EH (cell line): ENCODE measurements around the gene GNAO1.

ENCODE experiments used
- DNase-seq: peaks from one replicate; pipeline ENCODE4 v3.0.0-alpha.2; 2015; ENCODE audit warnings: low read depth

GNAO1 gene

DNA sequence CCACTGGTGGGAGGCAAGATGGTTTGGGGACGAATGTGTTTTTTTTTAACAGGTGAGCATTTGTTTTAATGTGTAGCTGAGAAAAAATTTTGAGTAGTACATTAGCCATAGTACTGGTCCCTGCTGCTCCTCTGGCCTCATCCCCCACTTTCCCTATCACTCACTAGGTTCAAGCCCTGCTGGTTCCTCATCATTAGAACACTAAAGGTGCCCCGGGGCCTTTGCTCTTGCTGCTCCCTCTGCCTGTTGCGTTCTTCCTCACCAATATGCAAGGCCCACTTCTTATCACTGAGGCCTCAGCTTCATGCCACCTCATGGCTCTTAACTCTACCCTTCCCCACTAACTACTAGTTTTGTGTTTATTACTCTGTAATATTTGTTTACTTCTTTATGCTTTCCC is 74.5 kb downstream of the GNAO1 start:
- DNase-seq: no peak

DNA sequence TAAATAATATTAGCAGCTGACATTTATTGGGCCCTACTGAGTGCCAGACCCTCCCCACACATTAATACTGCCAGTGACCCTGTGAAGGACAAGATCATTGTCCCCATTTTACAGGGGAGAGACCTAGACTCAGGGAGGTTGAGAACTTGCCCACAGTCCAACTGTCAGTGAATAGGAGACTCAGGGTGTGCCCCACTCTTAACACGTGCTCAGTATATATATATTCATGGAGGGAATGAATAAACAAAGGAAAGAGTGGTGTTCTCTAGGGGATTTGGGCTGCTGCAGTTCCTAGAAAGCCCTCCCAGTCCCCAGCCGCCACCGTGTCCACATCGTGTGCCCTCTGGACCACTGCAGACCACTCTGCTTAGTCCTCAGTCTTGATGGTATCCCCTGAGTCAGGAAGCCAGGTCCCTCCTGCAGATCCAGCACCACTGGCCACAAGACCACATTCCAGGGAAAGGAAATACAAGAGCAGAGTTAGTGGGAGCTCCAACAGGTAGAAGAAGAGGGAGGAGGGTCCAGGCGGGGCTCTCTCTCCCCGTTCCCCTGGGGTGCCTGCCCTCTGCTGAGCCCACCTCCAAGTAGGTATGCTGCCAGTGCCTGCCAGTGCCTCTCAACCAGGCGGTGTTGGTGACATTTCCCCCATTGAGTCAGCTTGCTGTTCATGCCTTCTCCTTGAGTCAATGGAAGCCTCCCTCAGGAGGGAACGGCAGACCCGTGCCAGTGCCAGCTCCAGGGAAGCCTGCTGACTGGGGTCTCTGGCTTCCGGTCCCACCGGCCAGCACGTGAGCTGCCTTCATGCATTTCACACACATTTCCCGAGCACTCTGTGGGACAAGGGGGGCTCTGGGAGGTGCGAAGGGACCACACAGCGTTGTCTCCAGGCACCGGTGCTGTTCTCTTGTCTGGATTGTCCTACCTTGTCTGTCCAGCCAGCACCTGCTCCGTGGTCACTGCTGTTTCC is 75.6 kb downstream of the GNAO1 start:
- DNase-seq: no peak

DNA sequence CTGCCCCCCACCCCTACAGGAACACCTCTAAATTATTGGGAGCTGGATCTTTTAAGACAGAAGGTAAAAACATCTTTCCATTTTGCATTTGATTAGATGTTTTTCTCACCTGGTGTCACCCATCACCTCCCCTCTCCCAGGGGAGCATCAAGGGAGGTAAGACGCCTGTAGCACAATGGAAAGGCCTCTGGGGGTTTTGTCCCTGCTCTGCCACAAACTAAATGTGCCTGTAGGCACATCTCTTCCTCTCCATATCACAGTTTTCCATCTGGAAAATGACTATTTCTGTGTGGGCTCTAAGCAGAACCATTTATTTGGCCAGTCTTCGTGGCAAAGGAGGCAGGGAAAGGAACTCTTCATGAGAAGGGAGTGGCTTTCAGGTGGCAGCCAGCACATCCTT is 76.6 kb downstream of the GNAO1 start:
- no peak for DNase-seq

DNA sequence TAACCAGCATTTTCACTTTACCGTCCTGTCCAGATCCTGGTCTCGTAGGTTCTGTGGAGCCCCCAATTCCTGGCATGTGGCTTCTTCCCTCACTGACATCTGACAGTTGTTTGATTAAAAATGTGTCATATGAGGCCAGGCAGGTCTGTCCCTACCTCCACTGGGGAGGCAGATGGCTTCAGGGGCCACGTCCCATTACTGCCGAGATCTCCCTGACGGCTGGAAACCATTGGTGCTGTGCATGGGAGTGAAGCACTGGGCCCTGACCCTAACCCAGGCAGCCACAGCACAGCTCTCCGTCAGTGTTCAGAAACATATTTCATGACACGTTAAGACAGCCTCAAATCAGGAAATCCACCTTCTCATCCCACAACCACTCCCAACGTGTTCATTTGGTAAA is 77.5 kb downstream of the GNAO1 start:
- no peak for DNase-seq

DNA sequence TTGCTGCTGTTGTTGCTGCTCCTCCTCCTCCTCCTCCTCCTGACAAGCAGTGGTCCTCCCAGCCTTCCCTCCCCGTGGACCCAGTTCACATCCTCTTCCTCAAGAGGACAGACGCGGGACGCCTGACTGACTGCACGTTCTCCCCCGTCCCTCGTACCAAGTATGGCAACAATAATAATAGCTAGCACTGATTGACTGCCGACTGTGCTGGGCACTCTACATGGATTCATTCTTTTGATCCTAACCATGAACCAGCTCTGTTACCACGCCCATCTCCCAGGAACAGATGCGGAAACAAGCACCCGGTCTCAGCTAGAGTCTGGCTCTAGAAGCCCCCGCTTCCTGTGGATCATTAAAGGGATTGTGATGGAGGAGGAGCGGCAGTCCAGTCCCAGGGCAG is 78.0 kb downstream of the GNAO1 start:
- DNase-seq: no peak

DNA sequence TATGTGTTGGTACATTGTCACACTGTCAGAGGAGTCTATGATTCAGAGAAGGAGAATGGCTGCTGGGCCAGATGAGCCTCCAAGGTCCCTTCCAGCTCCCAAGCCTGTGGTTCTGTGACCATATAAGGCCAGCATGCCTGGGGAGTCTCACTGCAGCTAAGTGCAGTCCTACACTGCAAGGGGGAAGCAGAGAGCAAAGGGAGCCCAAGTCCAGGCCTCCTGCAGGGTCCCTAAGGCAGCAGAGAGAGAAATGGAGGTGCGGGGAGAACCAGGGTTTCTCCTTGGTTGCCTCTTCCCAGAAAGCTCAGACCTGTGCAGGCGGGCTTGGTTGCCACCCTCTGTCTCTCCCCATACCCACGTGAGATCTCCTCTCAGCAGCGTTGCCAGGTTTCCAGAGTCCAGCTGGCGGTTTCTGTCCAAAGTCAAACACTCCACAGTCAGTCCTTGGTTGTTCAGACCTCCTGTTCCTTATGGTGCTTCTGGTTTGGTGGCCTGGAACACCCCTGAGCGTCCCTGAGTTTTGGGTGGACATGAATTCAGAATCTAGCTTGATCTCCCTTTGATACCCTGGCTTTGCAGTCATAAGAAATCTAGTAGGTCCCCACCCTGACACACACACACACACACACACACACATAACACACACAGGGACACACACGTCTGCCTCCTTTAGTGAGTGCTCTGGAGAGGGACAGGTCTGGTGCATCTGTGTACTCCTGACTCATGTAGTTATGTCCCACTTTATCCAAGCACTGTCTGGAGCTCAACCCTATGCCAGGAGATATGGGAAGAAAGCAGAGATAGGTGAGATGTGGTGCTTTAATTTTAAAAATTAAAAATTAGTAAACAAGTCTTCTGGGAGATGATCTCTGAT is 78.8 kb downstream of the GNAO1 start:
- peak; percentile 99 for DNase-seq

DNA sequence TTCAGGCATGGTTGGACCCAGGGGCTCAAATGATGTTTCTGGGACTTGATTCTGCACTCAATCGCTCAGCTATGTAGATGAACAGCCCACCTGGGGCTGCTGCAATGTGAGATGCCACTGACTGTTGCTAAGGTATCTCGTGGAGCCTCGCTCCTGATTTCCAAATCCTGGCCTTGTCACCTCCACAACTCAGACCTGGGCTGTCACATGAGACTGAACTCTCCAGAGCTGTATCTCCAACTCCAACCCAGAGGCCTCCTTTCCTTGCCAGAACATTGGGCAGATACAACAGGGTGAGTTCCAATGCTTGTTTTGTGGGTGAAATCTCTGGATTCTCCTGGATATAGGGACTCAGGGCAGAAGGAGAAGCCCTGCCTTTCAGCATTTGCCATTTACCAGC is 79.5 kb downstream of the GNAO1 start:
- no peak for DNase-seq

DNA sequence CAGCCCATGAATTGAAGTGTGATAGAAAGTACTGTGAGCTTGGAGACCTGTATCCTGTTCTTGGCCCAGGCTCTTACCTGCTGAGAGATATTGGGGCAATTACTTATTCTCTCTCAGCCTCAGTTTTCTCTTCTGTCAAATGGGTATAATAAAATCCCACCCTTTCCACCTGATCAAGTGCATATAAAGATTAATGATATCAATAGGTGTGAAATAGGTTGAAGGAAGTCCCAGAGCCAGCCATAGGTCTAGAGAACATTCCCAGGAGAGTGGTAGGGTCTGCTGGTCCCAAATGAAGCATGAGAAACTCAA is 81.2 kb downstream of the GNAO1 start:
- no peak for DNase-seq

DNA sequence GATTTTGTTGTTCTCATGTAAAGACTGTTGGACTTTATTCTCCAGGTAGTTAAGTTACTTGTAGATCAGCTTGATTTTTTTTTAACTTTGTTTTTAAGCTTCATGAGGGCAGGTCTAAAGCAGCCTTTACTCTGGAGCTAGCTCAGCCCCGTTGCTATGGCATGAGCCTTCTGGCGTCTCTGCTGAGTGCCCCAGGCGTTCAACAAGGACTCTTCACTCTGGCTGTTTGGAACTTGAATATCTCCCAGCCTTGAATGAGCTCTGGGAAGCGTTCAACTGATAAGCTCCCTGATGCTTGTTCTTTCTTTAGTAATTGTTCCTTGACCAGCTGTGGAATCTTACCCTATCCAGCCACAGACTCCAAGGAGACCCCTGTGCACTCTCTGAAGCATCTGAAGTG is 82.3 kb downstream of the GNAO1 start:
- DNase-seq: no peak

DNA sequence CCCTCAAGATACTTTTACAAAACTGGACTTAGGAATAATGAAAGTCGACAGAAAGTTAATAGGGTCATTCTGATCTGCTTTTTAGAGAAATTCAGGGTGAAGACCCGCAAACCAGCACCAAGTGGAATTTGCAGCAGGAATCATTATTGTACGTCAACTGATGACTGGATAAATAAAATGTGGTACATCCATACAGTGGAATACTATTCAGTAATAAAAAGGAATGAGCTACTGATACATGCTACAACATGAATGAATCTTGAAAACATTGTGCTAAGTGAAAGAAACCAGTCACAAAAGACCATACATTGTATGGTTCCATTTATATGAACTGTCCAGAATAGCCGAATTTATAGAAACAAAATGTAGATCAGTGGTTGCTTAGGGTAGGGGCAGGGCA is 83.1 kb downstream of the GNAO1 start:
- no peak for DNase-seq

DNA sequence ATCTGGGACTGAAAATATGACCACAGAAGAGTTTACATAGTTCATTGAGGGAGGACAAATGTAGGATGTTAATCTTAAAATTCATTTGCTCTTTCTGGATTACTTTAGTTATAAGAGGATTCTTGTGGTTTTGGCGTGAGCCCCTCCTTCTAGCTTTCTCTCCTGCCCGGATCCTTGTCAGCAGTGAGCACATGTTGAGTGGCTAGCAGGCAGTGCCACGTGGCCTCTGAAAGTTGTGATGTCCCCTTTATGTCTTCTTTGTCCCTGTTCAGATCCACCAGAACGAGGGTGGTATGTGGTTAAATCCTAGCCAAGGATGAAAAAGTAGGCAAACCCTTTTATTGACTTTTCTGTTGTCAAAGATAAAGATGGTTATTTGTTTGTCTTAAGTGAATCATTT is 83.8 kb downstream of the GNAO1 start:
- peak; percentile 77 for DNase-seq

DNA sequence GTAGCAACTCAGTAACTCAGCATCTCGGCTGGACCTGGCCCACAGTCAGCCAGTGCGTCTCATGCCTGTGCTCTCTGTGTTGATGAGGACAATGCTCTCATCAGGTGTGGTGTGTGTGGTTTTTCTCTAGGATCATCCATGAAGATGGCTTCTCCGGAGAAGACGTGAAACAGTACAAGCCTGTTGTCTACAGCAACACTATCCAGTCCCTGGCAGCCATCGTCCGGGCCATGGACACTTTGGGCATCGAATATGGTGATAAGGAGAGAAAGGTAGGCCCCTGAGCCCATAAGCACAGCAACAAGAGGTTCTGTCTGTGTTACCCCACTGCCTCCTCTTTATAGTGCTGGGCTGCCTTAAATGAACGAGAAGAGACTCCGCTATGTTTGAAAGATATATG is 84.5 kb downstream of the GNAO1 start:
- no peak for DNase-seq

DNA sequence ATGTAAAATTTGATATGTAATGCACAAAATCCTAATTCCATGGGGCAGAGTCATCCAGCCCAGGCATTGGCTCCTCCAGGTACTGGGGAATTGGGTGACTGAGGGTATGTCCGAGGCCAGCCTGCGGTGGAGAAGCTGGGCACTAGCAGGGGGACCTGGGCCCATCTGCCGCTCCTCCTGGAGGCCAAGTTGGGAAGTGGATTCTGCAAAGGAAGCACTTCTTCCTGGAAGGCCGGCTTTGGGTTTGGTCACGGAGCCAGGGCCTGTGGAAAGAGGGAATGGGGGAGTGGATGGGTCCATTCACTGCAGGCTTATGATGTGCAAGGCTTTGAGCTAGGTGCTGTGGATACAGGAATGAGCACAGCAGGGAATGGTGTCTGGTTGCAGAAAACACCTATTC is 85.8 kb downstream of the GNAO1 start:
- peak; percentile 20 for DNase-seq

DNA sequence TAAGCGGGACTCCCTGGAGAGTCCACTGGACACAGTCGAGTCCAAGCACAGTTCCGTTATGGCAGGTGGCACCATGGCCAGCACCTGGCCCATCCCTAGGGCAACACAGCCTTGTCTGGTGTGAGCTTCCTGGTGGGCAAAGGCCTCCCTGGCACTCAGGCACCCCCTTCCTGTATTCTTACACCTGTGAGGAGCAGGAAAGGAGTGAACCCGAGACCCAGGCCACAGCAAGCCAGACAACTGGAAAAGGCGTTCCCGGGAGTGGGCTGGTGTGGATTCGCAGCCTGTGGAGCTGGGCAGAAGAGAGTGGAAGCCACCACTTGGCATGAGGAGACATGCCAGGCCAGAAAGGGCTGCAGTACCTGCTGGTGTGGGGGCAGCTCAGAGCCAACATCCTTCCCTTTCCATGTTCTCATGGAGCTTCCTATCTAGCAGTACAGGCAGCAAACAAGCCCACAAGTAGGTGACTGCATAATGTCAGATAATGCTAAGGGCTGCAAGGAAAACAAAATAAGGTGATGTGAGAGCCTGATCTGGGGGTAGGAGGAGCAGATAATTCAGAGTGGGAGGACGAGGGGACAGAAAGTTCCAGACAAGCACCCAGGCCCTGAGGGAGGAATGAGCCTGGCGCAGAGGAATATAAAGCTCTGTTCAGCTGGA is 87.0 kb downstream of the GNAO1 start:
- no peak for DNase-seq

DNA sequence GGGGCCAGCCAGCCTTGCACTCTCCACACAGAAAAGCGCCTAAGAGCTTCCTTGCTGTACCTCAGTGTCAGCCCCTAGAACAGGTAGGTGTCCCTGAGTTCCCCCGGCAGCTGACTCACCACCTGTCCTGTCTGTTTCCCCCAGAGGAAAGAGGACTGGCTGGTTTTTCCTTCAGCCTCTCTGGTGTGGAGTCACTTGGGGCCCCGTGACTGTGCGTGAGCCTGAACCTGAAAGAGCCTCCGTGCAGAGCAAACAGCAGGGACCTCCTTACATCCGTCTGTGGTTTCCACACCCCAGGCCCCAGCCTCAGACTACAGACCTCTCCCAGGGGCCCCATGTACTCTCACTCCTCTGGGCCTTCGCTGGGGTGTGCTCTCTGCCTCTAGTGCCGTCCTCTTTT is 87.8 kb downstream of the GNAO1 start:
- no peak for DNase-seq

DNA sequence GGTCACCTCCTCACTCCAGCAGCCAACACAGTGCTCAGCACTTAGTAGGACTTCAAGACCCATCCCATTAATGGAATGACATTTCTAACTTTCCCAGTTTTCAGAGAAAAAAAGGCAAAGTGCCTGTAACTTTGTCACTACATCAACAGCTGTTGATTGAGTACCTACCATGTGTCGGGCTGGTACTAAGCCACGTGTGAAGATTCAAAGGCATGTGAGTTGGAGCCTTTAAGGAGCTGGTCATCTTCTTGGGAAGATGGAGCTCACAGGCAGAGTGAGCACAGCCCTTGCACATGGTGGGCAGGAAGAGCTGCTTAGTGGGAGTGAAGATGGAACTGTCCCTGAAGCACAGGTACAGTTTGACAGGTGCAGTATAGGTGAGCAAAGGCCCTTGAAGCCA is 88.6 kb downstream of the GNAO1 start:
- no peak for DNase-seq

DNA sequence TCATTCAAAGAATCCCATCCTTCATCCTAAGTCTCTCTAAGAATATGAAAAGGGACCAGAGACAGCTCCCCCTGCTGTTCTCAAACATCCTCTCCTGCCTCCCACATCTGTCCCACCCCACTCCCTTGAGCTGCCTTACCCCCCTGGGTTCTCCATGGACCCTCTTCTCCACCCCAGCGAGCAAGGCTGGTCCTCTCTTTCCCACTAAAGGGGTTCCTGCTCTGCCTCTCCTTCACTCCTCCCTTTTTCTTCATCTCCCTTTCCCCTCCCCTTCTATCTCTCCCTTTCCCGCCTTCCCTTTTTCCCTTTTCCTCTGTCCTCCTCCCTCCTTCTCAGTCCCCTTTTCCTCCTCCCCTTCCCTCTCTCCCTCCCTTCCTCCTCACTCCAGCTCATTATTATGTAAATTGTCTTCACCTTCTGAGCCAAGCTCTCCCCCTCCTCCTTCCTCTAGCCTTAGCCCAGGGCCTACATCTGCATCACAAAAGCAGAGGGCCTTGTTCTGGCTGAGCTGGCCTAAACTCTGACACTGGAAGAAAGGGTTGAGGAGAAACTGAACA is 90.0 kb downstream of the GNAO1 start:
- peak; percentile 51 for DNase-seq

DNA sequence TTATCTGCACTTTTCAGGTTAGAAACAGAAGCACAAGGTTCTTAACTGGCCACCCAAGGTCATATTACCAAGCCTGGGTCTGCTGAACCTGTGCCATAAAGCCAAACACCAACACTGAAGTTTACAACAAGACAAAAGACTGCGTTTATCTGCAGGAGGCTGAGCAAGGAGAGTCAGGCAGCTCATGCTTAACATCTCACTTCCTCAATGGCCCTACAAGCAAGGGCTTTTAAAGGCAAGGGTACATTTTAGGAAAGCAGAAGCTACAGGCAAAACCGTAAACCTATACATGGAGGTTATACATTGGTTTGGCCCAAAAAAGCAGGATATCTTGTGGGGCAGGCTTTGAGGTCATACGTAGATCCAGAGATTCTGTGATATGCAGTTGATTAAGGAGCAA is 91.2 kb downstream of the GNAO1 start:
- DNase-seq: no peak

DNA sequence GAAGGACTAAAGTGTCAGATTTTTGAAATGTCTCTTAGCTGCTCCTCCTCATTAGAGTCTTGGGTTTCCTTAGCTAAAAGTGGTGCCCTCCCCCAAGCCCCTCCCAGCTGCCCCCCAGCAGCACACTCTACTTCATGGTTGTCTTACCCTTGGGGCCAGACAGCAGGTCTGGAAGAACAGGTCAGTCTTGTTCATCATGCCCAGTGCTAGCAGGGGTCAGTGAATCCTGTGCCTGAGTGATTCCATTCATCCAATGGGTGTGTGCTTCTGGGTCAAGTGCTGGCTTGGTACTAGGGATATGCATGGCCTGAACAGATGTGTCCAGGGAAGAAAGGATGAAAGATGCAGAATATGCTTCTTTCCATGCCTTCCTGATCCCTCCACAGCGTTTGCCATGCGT is 93.2 kb downstream of the GNAO1 start:
- no peak for DNase-seq

DNA sequence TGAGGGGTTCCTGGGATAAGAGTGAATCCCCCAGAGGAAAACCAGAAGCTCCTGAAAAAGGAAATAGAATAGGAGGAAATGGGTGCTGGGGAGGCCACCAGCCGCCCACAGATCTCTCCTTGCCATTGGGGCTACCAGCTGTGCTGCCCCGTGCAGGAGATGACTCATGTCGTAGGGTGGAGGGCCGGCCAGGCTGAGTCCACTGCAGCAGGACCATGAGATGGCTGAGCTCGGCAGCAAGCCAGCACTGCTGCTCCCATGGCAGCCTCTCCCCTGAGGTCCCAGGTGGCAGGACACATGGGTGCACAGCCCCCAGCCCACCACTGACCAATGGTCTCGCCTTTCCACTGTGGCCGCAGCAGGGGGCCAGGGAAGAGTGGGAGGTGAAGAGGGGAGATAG is 95.5 kb downstream of the GNAO1 start:
- DNase-seq: peak; percentile 57

DNA sequence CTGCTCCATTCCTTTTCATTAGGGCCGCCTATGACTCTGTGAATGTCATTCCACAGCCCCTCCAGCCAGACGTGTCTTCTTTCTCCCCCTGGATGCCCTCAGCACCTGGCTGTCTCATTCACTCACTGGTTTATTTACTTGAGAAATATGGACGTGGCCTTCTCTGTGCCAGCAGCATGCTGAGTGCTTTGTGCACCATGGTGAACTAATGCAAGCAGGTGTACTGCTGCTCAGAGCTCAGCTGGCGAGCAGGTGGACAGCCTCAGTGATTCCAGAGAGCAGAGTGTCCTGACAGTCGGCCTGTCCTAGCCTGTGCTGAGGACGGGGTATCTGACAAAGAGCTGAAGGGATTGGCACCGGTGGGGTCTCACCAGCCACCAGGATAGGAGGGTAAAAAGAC is 96.7 kb downstream of the GNAO1 start:
- DNase-seq: no peak

DNA sequence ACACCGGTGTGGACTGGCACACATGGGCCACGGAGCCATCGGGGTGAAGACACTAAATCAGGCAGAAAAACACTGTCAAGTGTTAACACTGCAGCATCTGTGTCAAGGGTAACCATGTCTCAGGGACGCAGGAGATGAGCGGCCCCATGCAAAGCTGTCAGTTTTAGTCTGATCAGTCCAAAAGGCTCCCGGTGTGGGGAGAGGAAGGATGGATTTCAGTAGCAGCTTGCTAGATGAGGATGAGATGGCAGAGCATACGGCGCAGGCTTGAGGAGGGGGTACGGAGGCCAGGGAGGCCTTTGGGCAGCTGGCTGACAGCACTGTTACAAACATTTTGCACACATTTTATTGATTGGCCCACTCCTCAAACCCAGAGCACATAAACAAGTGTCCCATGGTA is 98.1 kb downstream of the GNAO1 start:
- DNase-seq: no peak

DNA sequence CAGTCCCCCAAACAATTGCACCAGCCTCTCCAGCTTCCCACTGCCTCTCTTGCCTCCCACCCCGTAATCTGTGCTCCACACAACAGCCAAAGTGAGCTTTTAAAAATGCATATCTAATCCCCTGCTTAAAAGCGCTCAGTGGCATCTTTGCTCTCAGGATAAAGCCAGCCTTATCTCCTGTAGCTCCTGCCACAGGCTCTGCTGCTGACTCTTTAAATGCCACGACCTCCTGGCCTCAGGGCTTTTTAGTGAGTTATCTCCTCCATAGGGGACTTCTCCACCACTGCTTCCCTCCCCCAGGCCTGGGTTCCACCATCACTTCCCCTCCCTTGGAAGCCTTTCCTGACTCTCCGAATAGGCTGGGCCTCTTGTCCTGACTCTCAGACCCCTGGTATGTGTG is 98.6 kb downstream of the GNAO1 start:
- no peak for DNase-seq
